ENCODE measurements around the gene DSC1.

GRCh38 chr18:31205273-31205672 is 42.6 kb upstream of the DSC1 start:
- TF ChIP-seq CTCF (IDR thresholded peaks at IDR 0.05) (no peak), EZH2 (IDR thresholded peaks at IDR 0.05) (no peak), EZH2phosphoT487 (IDR thresholded peaks at IDR 0.05) (no peak)
